Stromal cell of bone marrow (primary cell): ENCODE results near the gene CRTC3.
"Not testable (repeated sequence)": the region's sequence is repeated elsewhere in the genome, so short reads cannot be mapped to it uniquely, and the experiment has no call there.

ENCODE experiments used
- DNase-seq: peaks from one replicate; pipeline ENCODE4 v3.0.0-alpha.2; 2012; ENCODE audit warnings: low read depth

CRTC3 gene, protein sequence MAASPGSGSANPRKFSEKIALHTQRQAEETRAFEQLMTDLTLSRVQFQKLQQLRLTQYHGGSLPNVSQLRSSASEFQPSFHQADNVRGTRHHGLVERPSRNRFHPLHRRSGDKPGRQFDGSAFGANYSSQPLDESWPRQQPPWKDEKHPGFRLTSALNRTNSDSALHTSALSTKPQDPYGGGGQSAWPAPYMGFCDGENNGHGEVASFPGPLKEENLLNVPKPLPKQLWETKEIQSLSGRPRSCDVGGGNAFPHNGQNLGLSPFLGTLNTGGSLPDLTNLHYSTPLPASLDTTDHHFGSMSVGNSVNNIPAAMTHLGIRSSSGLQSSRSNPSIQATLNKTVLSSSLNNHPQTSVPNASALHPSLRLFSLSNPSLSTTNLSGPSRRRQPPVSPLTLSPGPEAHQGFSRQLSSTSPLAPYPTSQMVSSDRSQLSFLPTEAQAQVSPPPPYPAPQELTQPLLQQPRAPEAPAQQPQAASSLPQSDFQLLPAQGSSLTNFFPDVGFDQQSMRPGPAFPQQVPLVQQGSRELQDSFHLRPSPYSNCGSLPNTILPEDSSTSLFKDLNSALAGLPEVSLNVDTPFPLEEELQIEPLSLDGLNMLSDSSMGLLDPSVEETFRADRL

GRCh38 chr15:90529371-90530249 is at the start of gene CRTC3:
CRTC3 (plus strand) TSS chr15:90529923; CDS start chr15:90530072, 149 bp downstream.
- DNase-seq: no peak

DNA sequence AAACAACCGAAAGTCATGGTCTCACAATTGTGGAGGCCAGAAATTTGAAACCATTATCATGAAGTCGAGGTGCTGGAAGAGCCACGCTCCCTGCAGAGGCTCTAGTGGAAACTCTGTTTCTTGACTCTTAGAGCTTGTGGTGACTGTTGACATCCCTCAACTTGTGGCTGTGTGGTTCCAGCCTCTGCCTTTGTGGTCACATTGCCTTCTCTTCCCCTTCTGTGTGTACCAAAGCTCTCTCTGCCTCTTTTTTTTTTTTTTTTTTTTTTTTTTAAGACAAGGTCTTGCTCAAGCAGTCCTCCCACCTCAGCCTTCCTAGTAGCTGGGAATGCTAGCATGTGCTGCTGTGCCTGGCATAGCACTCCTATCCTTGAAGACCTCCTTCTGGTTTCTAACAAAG is 48.7 kb upstream of the CRTC3 start:
- no peak for DNase-seq

DNA sequence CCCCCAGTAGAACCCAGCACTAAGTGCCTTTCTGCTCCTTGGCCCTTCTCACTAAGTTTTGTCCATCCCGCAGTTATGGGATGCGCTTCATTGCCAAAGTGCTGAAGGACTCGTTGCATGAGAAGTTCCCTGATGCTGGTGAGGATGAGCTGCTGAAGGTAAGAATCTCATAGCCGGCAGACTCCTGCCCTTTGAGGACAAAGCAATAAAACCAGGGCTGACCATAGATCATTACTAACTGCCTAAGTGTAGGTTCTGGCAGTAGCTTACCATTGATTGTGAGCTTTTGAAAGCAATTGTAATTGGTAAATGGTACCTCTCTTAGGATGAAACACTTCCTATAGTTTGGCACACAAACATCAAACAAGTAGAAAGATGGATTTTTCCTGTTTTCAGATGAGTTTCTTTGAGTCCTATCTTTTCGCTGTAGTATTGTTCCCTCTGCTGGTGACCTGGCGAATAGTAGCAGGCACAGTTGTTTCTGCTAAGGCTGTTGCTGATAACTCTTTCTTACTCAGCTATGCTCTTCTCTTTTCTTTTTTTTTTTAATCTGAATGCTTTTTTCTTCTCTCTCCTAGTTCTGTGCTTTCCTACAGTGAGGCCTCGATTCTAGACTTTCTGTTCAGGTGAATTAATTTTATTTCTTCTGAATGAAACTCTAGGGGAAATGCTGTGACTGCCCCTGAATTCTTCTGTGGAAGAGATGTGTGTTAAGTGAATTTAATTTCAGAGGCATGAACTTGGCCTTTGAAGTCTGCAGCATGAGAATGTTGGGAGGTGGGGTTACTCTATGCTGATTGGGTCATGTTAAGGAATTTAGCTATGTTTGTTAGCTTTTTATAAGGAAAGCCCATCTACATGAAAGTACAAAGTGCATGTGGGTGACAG is 47.4 kb upstream of the CRTC3 start:
- DNase-seq: no peak

DNA sequence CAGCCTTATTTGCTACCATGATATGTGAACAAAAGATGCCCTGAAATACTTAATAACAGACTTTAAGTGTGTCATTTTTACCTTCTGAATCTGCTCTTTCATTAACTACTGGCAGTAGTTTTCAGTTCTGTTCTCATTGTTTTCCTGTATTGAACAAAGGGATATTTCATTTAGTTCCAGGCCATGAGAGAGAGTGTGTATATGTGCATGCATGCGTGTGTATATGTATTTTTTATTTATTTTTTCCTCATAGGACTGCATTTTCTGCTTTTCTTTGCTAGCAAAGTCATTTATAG is 46.8 kb upstream of the CRTC3 start:
- DNase-seq: no peak

GRCh38 chr15:90483637-90484036 is 46.1 kb upstream of the CRTC3 start:
- DNase-seq: no peak

DNA sequence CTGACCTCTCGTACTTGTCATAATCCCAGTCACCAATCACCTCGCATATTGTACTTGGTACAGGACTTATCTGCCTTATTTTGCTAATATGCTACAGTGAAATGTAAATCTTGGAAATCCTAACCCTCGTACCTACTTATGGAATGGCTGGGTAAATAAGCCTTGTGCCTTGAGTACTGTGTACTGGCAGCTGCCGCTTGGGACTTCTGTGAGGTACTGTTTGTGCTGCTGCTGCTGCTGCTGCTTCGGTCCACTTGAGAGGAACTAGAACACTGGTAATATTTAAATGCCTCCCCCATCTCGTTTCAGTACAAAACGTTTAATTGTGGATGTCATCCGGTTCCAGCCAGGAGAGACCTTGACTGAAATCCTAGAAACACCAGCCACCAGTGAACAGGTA is 42.5 kb upstream of the CRTC3 start:
- no peak for DNase-seq

- DNase-seq: no peak
Observed at GRCh38 chr15:90489514-90489913, 40.2 kb upstream of the CRTC3 start.

- no peak for DNase-seq
Observed at GRCh38 chr15:90489944-90490343, 39.8 kb upstream of the CRTC3 start.

DNA sequence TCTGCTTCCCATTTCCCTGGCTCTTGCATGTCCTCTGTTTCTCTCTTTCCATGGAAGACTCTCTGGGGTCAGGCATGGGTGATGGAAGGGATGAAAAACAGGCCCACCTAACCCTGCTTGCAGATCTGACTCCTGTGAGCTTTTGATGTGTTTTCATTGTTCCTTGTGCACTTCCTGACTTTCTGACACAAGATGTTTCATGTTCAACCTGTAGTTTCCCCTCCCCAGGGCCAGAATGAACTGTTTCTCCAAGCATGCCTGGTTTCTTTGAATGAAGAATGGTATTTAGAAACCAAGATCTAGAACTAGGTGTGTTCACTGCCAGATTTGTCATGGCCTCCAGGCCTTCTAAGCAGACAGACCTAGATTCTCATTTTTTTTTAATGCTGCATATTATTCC is 36.1 kb upstream of the CRTC3 start:
- DNase-seq: no peak

GRCh38 chr15:90495067-90495466 is 34.7 kb upstream of the CRTC3 start:
- no peak for DNase-seq

GRCh38 chr15:90496791-90497190 is 32.9 kb upstream of the CRTC3 start:
- DNase-seq: no peak

GRCh38 chr15:90497376-90497775 is 32.3 kb upstream of the CRTC3 start:
- no peak for DNase-seq

DNA sequence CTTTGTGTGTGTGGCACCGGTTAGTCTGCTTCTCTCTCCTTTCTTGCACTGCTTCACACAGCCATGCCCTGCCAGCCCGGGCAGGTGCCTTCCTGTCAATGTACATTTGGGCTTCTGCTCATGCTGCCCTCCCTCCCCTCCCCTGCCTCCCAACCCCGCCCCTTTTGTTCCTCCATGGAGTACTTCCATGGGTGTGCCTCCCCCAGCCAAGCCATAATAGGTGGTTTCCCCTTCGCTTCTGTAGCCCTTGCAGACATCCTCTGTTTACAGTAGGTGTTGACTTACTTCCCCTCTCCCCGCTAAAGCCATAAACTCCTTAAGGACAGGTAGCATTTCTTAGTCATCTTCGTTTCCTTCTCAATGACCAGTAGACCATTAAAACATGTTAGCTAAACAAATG is 31.8 kb upstream of the CRTC3 start:
- no peak for DNase-seq

DNA sequence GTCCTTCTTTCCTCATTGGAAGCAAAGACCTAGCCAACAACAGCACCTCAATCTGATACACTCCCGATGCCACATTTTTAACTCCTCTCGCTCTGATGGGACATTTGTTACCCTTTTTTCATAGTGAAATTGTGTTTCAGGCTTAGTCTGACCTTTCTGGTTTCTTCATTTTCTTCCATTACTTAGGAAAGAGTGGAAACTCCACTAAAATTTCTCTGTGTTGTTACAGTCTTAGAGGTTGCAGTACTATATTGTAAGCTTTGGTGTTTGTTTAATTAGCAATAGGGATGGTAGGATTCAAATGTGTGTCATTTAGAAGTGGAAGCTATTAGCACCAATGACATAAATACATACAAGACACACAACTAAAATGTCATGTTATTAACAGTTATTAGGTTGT is 29.6 kb upstream of the CRTC3 start:
- DNase-seq: no peak

- DNase-seq: no peak
Observed at GRCh38 chr15:90501898-90502297, 27.8 kb upstream of the CRTC3 start.

DNA sequence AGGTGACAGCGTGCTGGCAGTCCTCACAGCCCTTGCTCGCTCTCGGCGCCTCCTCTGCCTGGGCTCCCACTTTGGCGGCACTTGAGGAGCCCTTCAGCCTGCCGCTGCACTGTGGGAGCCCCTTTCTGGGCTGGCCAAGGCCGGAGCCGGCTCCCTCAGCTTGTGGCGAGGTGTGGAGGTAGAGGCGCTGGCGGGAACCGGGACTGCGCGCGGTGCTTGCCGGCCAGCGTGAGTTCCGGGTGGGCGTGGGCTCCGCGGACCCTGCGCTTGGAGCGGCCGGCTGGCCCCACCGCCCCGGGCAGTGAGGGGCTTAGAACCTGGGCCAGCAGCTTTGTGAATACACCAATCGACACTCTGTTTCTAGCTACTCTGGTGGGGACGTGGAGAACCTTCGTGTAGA is 18.9 kb upstream of the CRTC3 start:
- DNase-seq: not testable (repeated sequence)

GRCh38 chr15:90511211-90511618 is 18.5 kb upstream of the CRTC3 start:
- not testable (repeated sequence) for DNase-seq

DNA sequence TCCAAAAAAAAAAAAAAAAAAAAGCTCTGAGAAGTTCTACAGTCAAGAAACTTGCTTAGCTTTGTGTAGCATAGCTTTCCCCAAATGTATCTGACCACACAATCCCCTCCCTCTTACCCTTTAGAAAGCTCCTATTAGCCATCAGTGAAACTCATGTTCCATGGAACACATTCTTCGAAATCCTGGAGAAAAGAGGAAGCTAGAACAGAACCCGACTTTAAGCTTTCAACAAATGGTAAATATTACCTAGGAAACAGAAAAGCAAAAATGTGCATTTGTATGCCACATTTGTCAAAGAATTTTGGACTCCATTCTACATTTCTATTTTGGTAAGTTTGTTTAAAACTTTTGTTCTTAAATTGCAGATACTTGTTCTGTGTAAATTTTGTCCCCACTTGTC is 17.4 kb upstream of the CRTC3 start:
- DNase-seq: no peak

- DNase-seq: no peak
Observed at GRCh38 chr15:90512981-90513380, 16.7 kb upstream of the CRTC3 start.

DNA sequence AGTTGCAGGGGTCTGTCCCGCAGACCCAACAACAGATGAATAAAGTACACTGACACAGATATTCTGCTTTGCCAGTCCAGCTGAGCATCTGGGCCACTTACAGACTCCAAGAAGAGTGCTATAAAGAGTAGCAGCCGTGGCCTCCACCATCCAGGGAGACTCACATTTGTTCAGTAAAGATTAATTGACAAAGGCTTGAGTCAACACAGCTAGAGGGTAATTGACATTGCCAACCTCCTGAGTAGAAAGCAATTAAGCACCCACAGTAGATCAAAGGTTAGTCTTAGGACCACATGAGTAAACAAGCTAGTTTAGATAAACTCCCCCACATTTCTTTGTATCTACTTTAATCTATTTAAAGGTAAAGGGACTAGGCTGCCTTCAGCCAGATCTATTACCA is 16.3 kb upstream of the CRTC3 start:
- DNase-seq: no peak

- DNase-seq: not testable (repeated sequence)
Observed at GRCh38 chr15:90513893-90514292, 15.8 kb upstream of the CRTC3 start.

DNA sequence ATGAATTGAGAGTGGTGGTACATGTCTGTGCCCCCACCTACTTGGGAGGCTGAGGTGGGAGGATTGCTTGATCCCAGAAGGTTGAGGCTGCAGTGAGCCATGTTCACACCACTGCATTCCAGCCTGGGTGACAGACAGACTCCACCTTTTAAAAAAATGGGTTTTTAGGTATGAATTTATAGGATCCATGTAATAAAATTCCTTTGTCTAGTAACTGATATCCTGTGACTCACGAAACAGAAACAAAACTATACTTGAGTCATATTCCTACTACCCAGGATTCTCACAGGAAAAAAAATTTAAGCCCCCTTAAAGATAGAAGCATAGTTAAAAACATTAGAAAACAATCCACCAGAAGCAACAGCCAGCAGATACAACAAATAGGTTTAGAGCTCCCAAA is 10.0 kb upstream of the CRTC3 start:
- peak; percentile 23 for DNase-seq
